Suppressor macrophage (primary cell): ENCODE data around the gene KPTN.

ENCODE experiments used
- DNase-seq, 4 experiments: peaks; one replicate each; pipeline ENCODE4 v3.0.0-alpha.2; 2020 to 2022

KPTN gene

GRCh38 chr19:47508721-47509120 lies 24.7 kb upstream of the KPTN start:
- DNase-seq, result no peak

GRCh38 chr19:47507924-47508553 lies 24.0 kb upstream of the KPTN start:
- DNase-seq, result no peak

GRCh38 chr19:47507012-47507411 lies 23.0 kb upstream of the KPTN start:
- DNase-seq, result peak in 1 of 4 experiments; percentile 22

- DNase-seq, result no peak
Measured at GRCh38 chr19:47506459-47506858, 22.4 kb upstream of the KPTN start.

GRCh38 chr19:47505506-47505905 lies 21.5 kb upstream of the KPTN start:
- DNase-seq, result no peak

- DNase-seq, result no peak
Measured at GRCh38 chr19:47503826-47504150, 19.8 kb upstream of the KPTN start.

GRCh38 chr19:47503130-47503825 lies 19.3 kb upstream of the KPTN start:
- no peak for DNase-seq

GRCh38 chr19:47499863-47500830 lies 16.1 kb upstream of the KPTN start:
- DNase-seq, result no peak

GRCh38 chr19:47499371-47499770 lies 15.4 kb upstream of the KPTN start:
- no peak for DNase-seq

- DNase-seq, result no peak
Measured at GRCh38 chr19:47498561-47498960, 14.5 kb upstream of the KPTN start.

- no peak for DNase-seq
Measured at GRCh38 chr19:47497821-47498520, 14.0 kb upstream of the KPTN start.

GRCh38 chr19:47497050-47497766 lies 13.2 kb upstream of the KPTN start:
- no peak for DNase-seq

GRCh38 chr19:47495478-47496372 lies 11.7 kb upstream of the KPTN start:
- DNase-seq, result no peak

GRCh38 chr19:47494729-47495128 lies 10.7 kb upstream of the KPTN start:
- no peak for DNase-seq

GRCh38 chr19:47494211-47494547 lies 10.2 kb upstream of the KPTN start:
- no peak for DNase-seq

- no peak for DNase-seq
Measured at GRCh38 chr19:47493378-47494210, 9.6 kb upstream of the KPTN start.

- DNase-seq, result no peak
Measured at GRCh38 chr19:47492571-47493377, 8.8 kb upstream of the KPTN start.

GRCh38 chr19:47492137-47492533 lies 8.1 kb upstream of the KPTN start:
- no peak for DNase-seq

- DNase-seq, result no peak
Measured at GRCh38 chr19:47491358-47492136, 7.5 kb upstream of the KPTN start.
